Natural killer cell (primary cell): ENCODE measurements around the gene DPP3. TPM values are rescaled to one million over a fixed set of nuclear protein-coding genes. Genes with fewer than 3 reads are reported as not detected.

Source experiments
- ATAC-seq, 3 donors: fragments of 150-1000 bp in 2 of 3; fragments of 200-7000 bp in 1 of 3; cut with Tn5 transposase; 1 replicate in 1 of 3; 2 replicates in 2 of 3; pipeline ENCODE4 v1.10.0; 2021; ENCODE audit warnings: mild to moderate bottlenecking in 2 of 3, moderate library complexity in 2 of 3
- DNase-seq, 2 donors: peaks; one replicate each; pipeline versions ENCODE4 v3.0.0 to v3.0.0-alpha.2; 2013 to 2021; ENCODE audit warnings: mixed read lengths in 1 of 2
- H3K27ac ChIP-seq: one replicate; pipeline ENCODE4 v1.5.1; 2013; ENCODE audit warnings: mild to moderate bottlenecking, low read length
- H3K27me3 ChIP-seq: one replicate; pipeline ENCODE4 v1.6.1; 2013; ENCODE audit warnings: low read length; ENCODE audit not compliant: control insufficient read depth, insufficient read depth
- H3K36me3 ChIP-seq: one replicate; pipeline ENCODE4 v1.6.1; 2013; ENCODE audit warnings: low read length; ENCODE audit not compliant: control insufficient read depth, insufficient read depth
- H3K4me1 ChIP-seq: one replicate; pipeline ENCODE4 v1.6.1; 2013; ENCODE audit warnings: low read length; ENCODE audit not compliant: control insufficient read depth, insufficient read depth
- H3K4me3 ChIP-seq: one replicate; pipeline ENCODE4 v1.5.1; 2013; ENCODE audit warnings: low read length
- H3K9me3 ChIP-seq: one replicate; pipeline ENCODE4 v1.6.1; 2013; ENCODE audit warnings: low read length; ENCODE audit not compliant: control insufficient read depth, insufficient read depth
- H3K27ac Mint-ChIP-seq, 2 donors: one replicate each; pipeline ENCODE4 v1.8.0; 2022; ENCODE audit warnings: mild to moderate bottlenecking in 2 of 2, mixed read lengths in 2 of 2, moderate library complexity in 1 of 2
- H3K27me3 Mint-ChIP-seq, 2 donors: one replicate each; pipeline ENCODE4 v1.8.0; 2022; ENCODE audit warnings: low read depth in 2 of 2, mixed read lengths in 2 of 2
- H3K36me3 Mint-ChIP-seq: one replicate; pipeline ENCODE4 v1.8.0; 2022; ENCODE audit warnings: mixed read lengths
- H3K4me1 Mint-ChIP-seq, 2 donors: one replicate each; pipeline ENCODE4 v1.8.0; 2022; ENCODE audit warnings: mixed read lengths in 2 of 2
- H3K4me3 Mint-ChIP-seq: one replicate; pipeline ENCODE4 v1.8.0; 2022; ENCODE audit warnings: mild to moderate bottlenecking, moderate library complexity, mixed read lengths
- H3K9me3 Mint-ChIP-seq, 2 donors: one replicate each; pipeline ENCODE4 v1.8.0; 2022; ENCODE audit warnings: mixed read lengths in 2 of 2
- WGBS: methylation state at CpG from one replicate; pipeline ENCODE4 v1.1.7; 2013; ENCODE audit warnings: missing lambda C conversion rate; ENCODE audit not compliant: insufficient coverage; 5-methylcytosine and 5-hydroxymethylcytosine counted together
- intact Hi-C: fragments of 100-400 bp; cut with micrococcal nuclease; formaldehyde crosslinking; loops from one replicate; pipeline ENCODE4 v1.14.2; 2022
- total RNA-seq, 4 donors: library from RNA; stranded (reverse); fragments of 120-200 nt in 1 of 4; gene quantifications; one replicate each; pipeline versions ENCODE4 v1.2.3 to v1.2.4, GENCODE V29; 2013 to 2022
- TF ChIP-seq, protein P1 (sequence below): fragments of 200-600 bp; IDR thresholded peaks from one replicate; pipeline ENCODE4 v1.8.0; 2022; ENCODE audit warnings: antibody characterized with exemption

The DPP3 gene
- total RNA-seq, 3 donors from 2014 or later (not counting 1 experiment from before 2014, with no cell fraction given) = 37.4 to 42.9 (median 38.6) TPM

DNA sequence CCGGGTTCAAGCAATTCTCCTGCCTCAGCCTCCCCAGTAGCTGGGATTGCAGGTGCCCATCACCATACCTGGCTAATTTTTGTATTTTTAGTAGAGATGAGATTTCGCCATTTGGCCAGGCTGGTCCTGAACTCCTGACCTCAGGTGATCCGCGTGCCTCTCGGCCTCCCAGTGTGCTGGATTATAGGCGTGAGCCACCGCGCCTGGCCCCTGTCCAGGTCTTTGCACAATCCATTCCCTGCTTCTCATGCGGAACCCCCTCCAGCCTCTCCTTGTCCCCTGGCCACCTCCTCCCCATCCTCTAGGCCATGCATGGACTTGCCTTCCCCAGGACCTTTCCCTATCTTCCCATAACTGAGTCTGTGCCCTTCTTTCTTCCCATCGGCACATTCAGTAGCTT, 8.7 kb downstream of the DPP3 start:
- WGBS = 96% methylated on average over 10 of the region's 10 CpGs
- DNase-seq = no peak
- intact Hi-C loops = no loop called here
- no peak overlapping the region for H3K4me3 Mint-ChIP-seq
- no peak for ATAC-seq
- no peaks in the 10 kb centered on the region for H3K36me3 Mint-ChIP-seq
- Histone ChIP-seq H3K9me3 (no peaks in the 10 kb centered on the region), H3K27ac (no peak overlapping the region), H3K4me1 (no peaks in the 10 kb centered on the region), H3K27me3 (no peaks in the 10 kb centered on the region), H3K36me3 (peaks cover 45% of the 10 kb centered on the region), H3K4me3 (no peak overlapping the region)
- H3K9me3 Mint-ChIP-seq = no peaks in the 10 kb centered on the region
- TF ChIP-seq, protein P1, sequence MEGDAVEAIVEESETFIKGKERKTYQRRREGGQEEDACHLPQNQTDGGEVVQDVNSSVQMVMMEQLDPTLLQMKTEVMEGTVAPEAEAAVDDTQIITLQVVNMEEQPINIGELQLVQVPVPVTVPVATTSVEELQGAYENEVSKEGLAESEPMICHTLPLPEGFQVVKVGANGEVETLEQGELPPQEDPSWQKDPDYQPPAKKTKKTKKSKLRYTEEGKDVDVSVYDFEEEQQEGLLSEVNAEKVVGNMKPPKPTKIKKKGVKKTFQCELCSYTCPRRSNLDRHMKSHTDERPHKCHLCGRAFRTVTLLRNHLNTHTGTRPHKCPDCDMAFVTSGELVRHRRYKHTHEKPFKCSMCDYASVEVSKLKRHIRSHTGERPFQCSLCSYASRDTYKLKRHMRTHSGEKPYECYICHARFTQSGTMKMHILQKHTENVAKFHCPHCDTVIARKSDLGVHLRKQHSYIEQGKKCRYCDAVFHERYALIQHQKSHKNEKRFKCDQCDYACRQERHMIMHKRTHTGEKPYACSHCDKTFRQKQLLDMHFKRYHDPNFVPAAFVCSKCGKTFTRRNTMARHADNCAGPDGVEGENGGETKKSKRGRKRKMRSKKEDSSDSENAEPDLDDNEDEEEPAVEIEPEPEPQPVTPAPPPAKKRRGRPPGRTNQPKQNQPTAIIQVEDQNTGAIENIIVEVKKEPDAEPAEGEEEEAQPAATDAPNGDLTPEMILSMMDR = no peak
- H3K27ac Mint-ChIP-seq = no peak overlapping the region
- no peaks in the 10 kb centered on the region for H3K27me3 Mint-ChIP-seq
- no peaks in the 10 kb centered on the region for H3K4me1 Mint-ChIP-seq

DNA sequence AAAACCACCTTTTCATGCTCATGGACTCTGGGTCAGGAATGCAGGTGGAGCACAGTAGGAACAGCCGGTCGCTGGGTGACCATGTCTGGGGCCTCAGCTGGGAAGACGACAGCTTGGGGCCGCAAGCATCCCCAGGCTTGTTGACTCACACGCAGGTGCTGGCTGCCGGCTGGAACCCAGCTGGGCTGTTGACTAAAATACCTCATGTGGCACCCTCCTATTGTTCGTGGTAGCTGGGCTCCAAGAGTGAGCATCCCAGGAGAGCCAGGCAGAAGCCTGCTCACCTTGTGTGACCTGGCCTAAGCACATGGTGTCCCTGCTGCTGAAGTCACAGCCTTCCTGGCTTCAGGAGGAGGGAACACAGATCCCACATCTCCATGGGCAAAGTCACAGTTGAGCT, 9.4 kb downstream of the DPP3 start:
- no peak overlapping the region for H3K4me3 ChIP-seq
- H3K36me3 Mint-ChIP-seq = no peaks in the 10 kb centered on the region

DNA sequence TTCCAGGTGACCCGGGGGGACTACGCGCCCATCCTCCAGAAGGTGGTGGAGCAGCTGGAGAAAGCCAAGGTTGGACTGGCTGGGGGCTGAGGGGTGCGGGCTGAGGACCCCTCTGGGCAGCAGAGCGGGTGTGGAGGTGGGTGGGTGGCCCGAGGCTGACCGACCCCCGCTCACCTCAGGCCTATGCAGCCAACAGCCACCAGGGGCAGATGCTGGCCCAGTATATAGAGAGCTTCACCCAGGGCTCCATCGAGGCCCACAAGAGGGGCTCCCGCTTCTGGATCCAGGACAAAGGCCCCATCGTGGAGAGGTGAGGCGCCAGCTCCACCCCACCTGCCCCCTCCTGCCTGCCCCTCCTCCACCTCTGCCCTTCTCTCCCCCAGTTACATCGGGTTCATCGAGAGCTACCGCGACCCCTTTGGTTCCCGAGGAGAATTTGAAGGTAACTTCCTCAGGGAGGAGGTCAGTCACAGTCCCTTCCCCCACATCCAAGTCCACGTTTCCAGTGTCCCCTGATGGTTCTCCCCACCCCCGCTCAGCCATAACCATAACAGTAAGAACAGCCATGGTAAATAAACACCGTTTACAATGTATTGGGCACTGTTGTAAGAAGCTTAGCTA, 11.2 kb downstream of the DPP3 start:
- no peak overlapping the region for H3K4me3 ChIP-seq
- Mint-ChIP-seq H3K36me3 (no peaks in the 10 kb centered on the region), H3K4me3 (no peak overlapping the region), H3K27me3 (no peaks in the 10 kb centered on the region), H3K27ac (no peak overlapping the region), H3K9me3 (no peaks in the 10 kb centered on the region), H3K4me1 (no peaks in the 10 kb centered on the region)
- intact Hi-C loops = no loop called here
- no peak for ATAC-seq
- 94% methylated on average over 20 of the region's 20 CpGs for WGBS
- DNase-seq = no peak
- TF ChIP-seq, protein P1 = no peak
- H3K27me3 ChIP-seq = no peaks in the 10 kb centered on the region
- H3K36me3 ChIP-seq = peaks cover 57% of the 10 kb centered on the region
- H3K4me1 ChIP-seq = no peaks in the 10 kb centered on the region
- H3K9me3 ChIP-seq = no peaks in the 10 kb centered on the region
- no peak overlapping the region for H3K27ac ChIP-seq

More for the DNA sequence above, 9.4 kb downstream of the DPP3 start:
- intact Hi-C loops = no loop called here
- no peak overlapping the region for H3K4me3 Mint-ChIP-seq
- peaks cover 49% of the 10 kb centered on the region for H3K36me3 ChIP-seq
- H3K27me3 Mint-ChIP-seq = no peaks in the 10 kb centered on the region
- no peaks in the 10 kb centered on the region for H3K27me3 ChIP-seq
- no peak overlapping the region for H3K27ac ChIP-seq
- H3K4me1 Mint-ChIP-seq = no peaks in the 10 kb centered on the region
- no peaks in the 10 kb centered on the region for H3K4me1 ChIP-seq
- no peaks in the 10 kb centered on the region for H3K9me3 ChIP-seq
- no peak overlapping the region for H3K27ac Mint-ChIP-seq
- DNase-seq (no peak), ATAC-seq (no peak)
- H3K9me3 Mint-ChIP-seq = no peaks in the 10 kb centered on the region
- TF ChIP-seq, protein P1 = no peak
- WGBS = 95% methylated on average over 7 of the region's 7 CpGs
